CD14-positive monocyte (primary cell): ENCODE results near the gene AIG1. TPM values are rescaled to one million over a fixed set of nuclear protein-coding genes. Genes with fewer than 3 reads are reported as not detected.

Experiments
- DNase-seq, 3 donors: peaks; one replicate each; pipeline ENCODE4 v3.0.0-alpha.2; 2011 to 2022
- H2AFZ ChIP-seq: 2 replicates; pipeline ENCODE4 v1.6.0; 2012; ENCODE audit warnings: mild to moderate bottlenecking, low read depth, low read length, inconsistent platforms; ENCODE audit not compliant: insufficient read depth, poor library complexity, severe bottlenecking
- H3K27ac ChIP-seq, 2 donors: 1 replicate in 1 of 2; 2 replicates in 1 of 2; pipeline ENCODE4 v1.5.1; 2012 to 2013; ENCODE audit warnings: low read length in 2 of 2, control low read depth in 1 of 2, inconsistent platforms in 1 of 2, low read depth in 1 of 2, mild to moderate bottlenecking in 1 of 2
- H3K27me3 ChIP-seq, 2 donors: one replicate each; pipeline versions ENCODE4 v1.6.0 to v1.6.1; 2011 to 2013; ENCODE audit warnings: low read length in 2 of 2; ENCODE audit not compliant: control insufficient read depth in 2 of 2, insufficient read depth in 2 of 2
- H3K36me3 ChIP-seq, 2 donors: replicated peaks in 1 of 2; 1 replicate in 1 of 2; 2 replicates in 1 of 2; pipeline versions ENCODE4 v1.5.1 to v1.6.1; 2012 to 2013; ENCODE audit warnings: low read length in 2 of 2, control low read depth in 1 of 2, inconsistent platforms in 1 of 2, mild to moderate bottlenecking in 1 of 2; ENCODE audit not compliant: insufficient read depth in 2 of 2, control insufficient read depth in 1 of 2
- H3K4me1 ChIP-seq, 2 donors: 1 replicate in 1 of 2; 2 replicates in 1 of 2; pipeline versions ENCODE4 v1.5.1 to v1.6.1; 2012 to 2013; ENCODE audit warnings: low read length in 2 of 2, control low read depth in 1 of 2, inconsistent platforms in 1 of 2, mild to moderate bottlenecking in 1 of 2, moderate library complexity in 1 of 2; ENCODE audit not compliant: insufficient read depth in 2 of 2, control insufficient read depth in 1 of 2
- H3K4me2 ChIP-seq: replicated peaks from 2 replicates; pipeline ENCODE3; 2012; ENCODE audit warnings: low read length, moderate library complexity, mild to moderate bottlenecking; ENCODE audit not compliant: poor library complexity, severe bottlenecking; ENCODE audit errors: extremely low read depth
- H3K4me3 ChIP-seq, 3 experiments: fragments of 200-600 bp in 1 of 3; sonication (generic) in 1 of 3; replicated peaks in 1 of 3; 1 replicate in 2 of 3; 2 replicates in 1 of 3; pipeline ENCODE4 v1.5.1; 2011 to 2013; ENCODE audit warnings: low read length in 3 of 3, mild to moderate bottlenecking in 3 of 3, control low read depth in 2 of 3, low read depth in 2 of 3, inconsistent platforms in 1 of 3, moderate library complexity in 1 of 3
- H3K79me2 ChIP-seq: 2 replicates; pipeline ENCODE4 v1.6.0; 2012; ENCODE audit warnings: mild to moderate bottlenecking, control low read depth, inconsistent platforms, low read length, moderate library complexity; ENCODE audit not compliant: insufficient read depth
- H3K9ac ChIP-seq: 2 replicates; pipeline ENCODE4 v1.6.0; 2017; ENCODE audit warnings: low read length, mild to moderate bottlenecking; ENCODE audit not compliant: insufficient read depth, poor library complexity, severe bottlenecking
- H3K9me3 ChIP-seq, 2 donors: replicated peaks in 1 of 2; 1 replicate in 1 of 2; 2 replicates in 1 of 2; pipeline versions ENCODE4 v1.5.1 to v1.6.1; 2012 to 2013; ENCODE audit warnings: low read length in 2 of 2, control low read depth in 1 of 2; ENCODE audit not compliant: control insufficient read depth in 1 of 2, insufficient read depth in 1 of 2
- H4K20me1 ChIP-seq: 2 replicates; pipeline ENCODE4 v1.6.0; 2012; ENCODE audit warnings: mild to moderate bottlenecking, low read length, control low read depth, moderate library complexity; ENCODE audit not compliant: insufficient read depth
- H3K27ac Mint-ChIP-seq, 7 donors: one replicate each; pipeline ENCODE4 v1.8.0; 2020; ENCODE audit warnings: mild to moderate bottlenecking in 7 of 7, mixed read lengths in 7 of 7, moderate library complexity in 6 of 7, inconsistent platforms in 2 of 7
- H3K27me3 Mint-ChIP-seq, 3 donors: one replicate each; pipeline ENCODE4 v1.8.0; 2021 to 2022; ENCODE audit warnings: low read depth in 3 of 3, mild to moderate bottlenecking in 3 of 3, mixed read lengths in 3 of 3, moderate library complexity in 3 of 3, inconsistent platforms in 1 of 3
- H3K36me3 Mint-ChIP-seq, 2 donors: one replicate each; pipeline ENCODE4 v1.8.0; 2020; ENCODE audit warnings: mixed read lengths in 2 of 2, inconsistent platforms in 1 of 2, mild to moderate bottlenecking in 1 of 2
- H3K4me1 Mint-ChIP-seq: one replicate; pipeline ENCODE4 v1.8.0; 2020; ENCODE audit warnings: mild to moderate bottlenecking, mixed read lengths
- H3K4me3 Mint-ChIP-seq, 2 donors: one replicate each; pipeline ENCODE4 v1.8.0; 2020; ENCODE audit warnings: mild to moderate bottlenecking in 2 of 2, mixed read lengths in 2 of 2, moderate library complexity in 1 of 2
- H3K9me3 Mint-ChIP-seq, 7 donors: one replicate each; pipeline ENCODE4 v1.8.0; 2020 to 2022; ENCODE audit warnings: mixed read lengths in 7 of 7, mild to moderate bottlenecking in 6 of 7, moderate library complexity in 6 of 7, inconsistent platforms in 2 of 7
- WGBS: methylation state at CpG from one replicate; pipeline ENCODE4 v1.1.5; 2013; ENCODE audit warnings: missing lambda C conversion rate; ENCODE audit not compliant: insufficient coverage; 5-methylcytosine and 5-hydroxymethylcytosine counted together
- intact Hi-C, 2 donors: fragments of 100-400 bp; cut with micrococcal nuclease; formaldehyde crosslinking; loops; one replicate each; pipeline versions ENCODE4 v1.15.0 to v1.15.1; 2023
- polyA plus RNA-seq, 3 donors: library from polyadenylated mRNA; depleted of rRNA in 1 of 3; unstranded in 2 of 3; stranded (reverse) in 1 of 3; fragments of 300-500 nt in 2 of 3; fragments of >200 nt in 1 of 3; fragmentation: Illumina TruSeq in 2 of 3; gene quantifications; 1 replicate in 2 of 3; 2 replicates in 1 of 3; pipeline ENCODE4 v1.2.3, GENCODE V29; 2012 to 2021
- TF ChIP-seq, protein P1 (sequence below): fragments of 200-600 bp; IDR thresholded peaks from one replicate; pipeline ENCODE4 v1.8.0; 2022; ENCODE audit warnings: antibody characterized with exemption, mild to moderate bottlenecking

AIG1 gene
- polyA plus RNA-seq, 3 donors = 6.7 to 7.6 (median 6.8) TPM

DNA sequence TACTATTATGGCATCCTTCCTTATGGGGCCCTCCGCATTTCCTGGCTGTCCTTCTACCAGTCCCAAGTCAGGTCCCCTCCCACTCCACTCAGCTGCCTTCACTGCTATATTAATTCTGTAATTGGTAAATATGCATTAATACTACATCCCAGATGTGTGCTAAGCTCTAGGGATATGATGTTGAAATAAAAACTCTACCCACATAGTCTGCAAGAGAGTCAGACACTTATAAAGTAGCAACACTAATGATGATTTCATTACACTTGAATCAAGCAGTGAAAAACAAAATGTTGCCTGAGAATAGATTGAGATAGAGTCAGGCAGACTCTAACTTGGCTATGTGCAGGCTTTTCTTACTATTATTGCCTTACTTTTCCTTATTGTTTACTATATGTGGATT lies 62.4 kb downstream of the AIG1 start:
- H3K9ac ChIP-seq = no peak overlapping the region
- H3K36me3 Mint-ChIP-seq = no peaks in the 10 kb centered on the region
- H3K27ac Mint-ChIP-seq = no peak overlapping the region
- no peaks in the 10 kb centered on the region for H3K27me3 ChIP-seq
- no peaks in the 10 kb centered on the region for H3K79me2 ChIP-seq
- H3K9me3 ChIP-seq = peaks cover 0 to 9% of the 10 kb centered on the region in 2 donors
- H3K4me3 Mint-ChIP-seq = no peak overlapping the region
- H3K27me3 Mint-ChIP-seq = no peaks in the 10 kb centered on the region
- H3K9me3 Mint-ChIP-seq = peaks cover 2 to 16% (median 11%) of the 10 kb centered on the region in 7 donors
- DNase-seq = no peak
- no peaks in the 10 kb centered on the region for H3K4me1 ChIP-seq
- no CpG with 5 or more reads among the region's 1 CpG for WGBS
- intact Hi-C loops = no loop called here
- H2AFZ ChIP-seq = no peak overlapping the region
- H3K4me2 ChIP-seq = no peak overlapping the region
- TF ChIP-seq, protein P1, sequence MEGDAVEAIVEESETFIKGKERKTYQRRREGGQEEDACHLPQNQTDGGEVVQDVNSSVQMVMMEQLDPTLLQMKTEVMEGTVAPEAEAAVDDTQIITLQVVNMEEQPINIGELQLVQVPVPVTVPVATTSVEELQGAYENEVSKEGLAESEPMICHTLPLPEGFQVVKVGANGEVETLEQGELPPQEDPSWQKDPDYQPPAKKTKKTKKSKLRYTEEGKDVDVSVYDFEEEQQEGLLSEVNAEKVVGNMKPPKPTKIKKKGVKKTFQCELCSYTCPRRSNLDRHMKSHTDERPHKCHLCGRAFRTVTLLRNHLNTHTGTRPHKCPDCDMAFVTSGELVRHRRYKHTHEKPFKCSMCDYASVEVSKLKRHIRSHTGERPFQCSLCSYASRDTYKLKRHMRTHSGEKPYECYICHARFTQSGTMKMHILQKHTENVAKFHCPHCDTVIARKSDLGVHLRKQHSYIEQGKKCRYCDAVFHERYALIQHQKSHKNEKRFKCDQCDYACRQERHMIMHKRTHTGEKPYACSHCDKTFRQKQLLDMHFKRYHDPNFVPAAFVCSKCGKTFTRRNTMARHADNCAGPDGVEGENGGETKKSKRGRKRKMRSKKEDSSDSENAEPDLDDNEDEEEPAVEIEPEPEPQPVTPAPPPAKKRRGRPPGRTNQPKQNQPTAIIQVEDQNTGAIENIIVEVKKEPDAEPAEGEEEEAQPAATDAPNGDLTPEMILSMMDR = no peak
- H3K36me3 ChIP-seq = no peaks in the 10 kb centered on the region
- H3K27ac ChIP-seq = no peak overlapping the region
- H4K20me1 ChIP-seq = no peaks in the 10 kb centered on the region
- no peak overlapping the region for H3K4me3 ChIP-seq
- H3K4me1 Mint-ChIP-seq = no peaks in the 10 kb centered on the region

DNA sequence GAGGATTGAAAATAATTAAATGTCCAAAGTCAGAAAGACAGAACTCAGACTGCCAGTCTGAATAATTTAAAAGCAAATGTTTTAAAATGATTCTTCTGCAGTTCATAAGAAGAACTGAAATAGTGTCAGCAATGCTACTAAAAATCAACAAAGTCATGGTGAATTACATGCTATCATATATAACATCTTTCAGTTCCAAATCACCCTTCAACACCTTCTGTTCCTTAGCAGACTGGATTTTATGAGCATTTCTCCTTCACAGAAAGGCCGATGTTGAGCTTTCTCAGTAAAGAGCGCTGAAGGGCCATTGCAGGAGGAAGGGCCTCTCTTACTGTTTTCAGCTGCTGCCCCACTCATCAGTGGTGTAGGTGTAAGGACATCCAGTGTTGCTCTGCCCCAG lies 63.3 kb downstream of the AIG1 start:
- Histone ChIP-seq H2AFZ (no peak overlapping the region), H3K9ac (no peak overlapping the region), H3K27ac (no peak overlapping the region), H4K20me1 (no peaks in the 10 kb centered on the region), H3K4me2 (no peak overlapping the region), H3K9me3 (peaks cover 0 to 9% of the 10 kb centered on the region in 2 donors), H3K4me3 (no peak overlapping the region), H3K36me3 (no peaks in the 10 kb centered on the region), H3K79me2 (no peaks in the 10 kb centered on the region), H3K27me3 (no peaks in the 10 kb centered on the region), H3K4me1 (no peaks in the 10 kb centered on the region)
- intact Hi-C loops = no loop called here
- H3K27ac Mint-ChIP-seq = no peak overlapping the region
- TF ChIP-seq, protein P1 = no peak
- H3K27me3 Mint-ChIP-seq = no peaks in the 10 kb centered on the region
- peaks cover 2 to 19% (median 10%) of the 10 kb centered on the region in 7 donors for H3K9me3 Mint-ChIP-seq
- no peaks in the 10 kb centered on the region for H3K36me3 Mint-ChIP-seq
- no peak overlapping the region for H3K4me3 Mint-ChIP-seq
- WGBS = no CpG with 5 or more reads among the region's 2 CpGs
- DNase-seq = no peak
- H3K4me1 Mint-ChIP-seq = no peaks in the 10 kb centered on the region
